ENCODE measurements around the gene ZNF554. TPM values are rescaled to one million over a fixed set of nuclear protein-coding genes. Genes with fewer than 3 reads are reported as not detected.

The ZNF554 gene
- total RNA-seq, 4 donors from 2014 or later = 2.4 to 7.0 (median 3.0) TPM

- TF ChIP-seq CTCF (IDR thresholded peaks at IDR 0.05; ENCODE audit: low read depth) = no peak
Observed at GRCh38 chr19:2869618-2870017, 50.0 kb downstream of the ZNF554 start.

- TF ChIP-seq CTCF (IDR thresholded peaks at IDR 0.05; ENCODE audit: low read depth) = no peak
Observed at GRCh38 chr19:2877398-2878331, 58.0 kb downstream of the ZNF554 start.

- TF ChIP-seq CTCF (IDR thresholded peaks at IDR 0.05; ENCODE audit: low read depth) = no peak
Observed at GRCh38 chr19:2883686-2884439, 64.2 kb downstream of the ZNF554 start.

DNA sequence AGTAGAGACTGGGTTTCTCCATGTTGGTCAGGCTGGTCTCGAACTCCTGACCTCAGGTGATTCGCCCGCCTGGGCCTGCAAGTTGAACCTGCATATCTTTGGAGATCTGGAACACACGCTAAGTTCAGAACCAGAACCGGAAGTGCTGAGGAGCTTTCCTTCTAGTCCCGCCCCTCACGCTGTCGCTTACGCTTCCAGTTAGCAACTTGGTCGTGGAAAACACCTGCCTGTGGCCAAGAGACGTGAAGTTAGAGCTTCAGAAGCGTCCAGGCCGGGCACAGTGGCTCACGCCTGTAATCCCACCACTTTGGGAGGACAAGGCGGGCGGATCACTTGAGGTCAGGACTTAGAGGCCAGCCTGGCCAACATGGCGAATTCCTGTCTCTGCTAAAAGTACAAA lies 66.1 kb downstream of the ZNF554 start:
- no peak for TF ChIP-seq CTCF (IDR thresholded peaks at IDR 0.05; ENCODE audit: low read depth)

Other genes with a start within 250 kb of the ZNF554 start
- gene GNG7, start 117.2 kb upstream of the ZNF554 start, total RNA-seq = 1 to 10 TPM in 2 of 4 donors, under 1 TPM in 2; 0.16 to 3.6 (median 0.82) TPM
- under 1 TPM in 3 of 4 donors, not detected in 1; 0.16 to 0.85 (median 0.44) TPM for gene DIRAS1, start 98.5 kb upstream of the ZNF554 start, total RNA-seq
- gene SLC39A3, start 79.9 kb upstream of the ZNF554 start, total RNA-seq = 10 to 100 TPM; 15.2 to 25.4 (median 21.3) TPM
- gene SGTA, start 36.6 kb upstream of the ZNF554 start, total RNA-seq = 10 to 100 TPM; 14.8 to 43.1 (median 24.2) TPM
- gene THOP1, start 34.4 kb upstream of the ZNF554 start, total RNA-seq = 10 to 100 TPM; 10.4 to 23.2 (median 21.5) TPM
- 1 to 10 TPM; 4.1 to 8.5 (median 6.1) TPM for gene ZNF555, start 21.6 kb downstream of the ZNF554 start, total RNA-seq
- not detected for gene ZNF556, start 47.5 kb downstream of the ZNF554 start, total RNA-seq
- gene ZNF57, start 81.1 kb downstream of the ZNF554 start, total RNA-seq = 1 to 10 TPM; 2.9 to 5.5 (median 3.5) TPM
- 1 to 10 TPM; 2.1 to 6.0 (median 3.1) TPM for gene ZNF77, start 125.1 kb downstream of the ZNF554 start, total RNA-seq
- 1 to 10 TPM in 1 of 4 donors, not detected in 3; 1.8 TPM for gene TLE6, start 157.7 kb downstream of the ZNF554 start, total RNA-seq
- gene TLE2, start 209.4 kb downstream of the ZNF554 start, total RNA-seq = 10 to 100 TPM in 2 of 4 donors, 1 to 10 TPM in 2; 6.5 to 29.7 (median 16.3) TPM
- gene TLE5, start 242.6 kb downstream of the ZNF554 start, total RNA-seq = 100 to 1,000 TPM; 200 to 309 (median 226) TPM

All from subcutaneous adipose tissue (tissue), 4 donors.